AG09319 (cell line): Measurements from ENCODE around the gene FAM187B.

Source experiments
- DNase-seq: peaks from one replicate; pipeline ENCODE4 v3.0.0-alpha.2; 2010; ENCODE audit warnings: low read depth; ENCODE audit errors: extremely low read depth
- CTCF ChIP-seq: IDR thresholded peaks from 2 replicates; pipeline ENCODE4 v1.5.1; 2011; ENCODE audit warnings: low read depth, mild to moderate bottlenecking, inconsistent platforms, low read length, moderate library complexity

FAM187B gene

GRCh38 chr19:35217649-35217990 lies 10.9 kb downstream of the FAM187B start:
- DNase-seq = no peak
- no peak for TF ChIP-seq CTCF

GRCh38 chr19:35216833-35217648 lies 11.5 kb downstream of the FAM187B start:
- no peak for DNase-seq
- TF ChIP-seq CTCF = no peak

GRCh38 chr19:35216016-35216832 lies 12.3 kb downstream of the FAM187B start:
- no peak for DNase-seq

GRCh38 chr19:35214766-35215422 lies 13.6 kb downstream of the FAM187B start:
- no peak for TF ChIP-seq CTCF
- no peak for DNase-seq

More at GRCh38 chr19:35216016-35216832, 12.3 kb downstream of the FAM187B start:
- no peak for TF ChIP-seq CTCF

GRCh38 chr19:35213663-35214632 lies 14.6 kb downstream of the FAM187B start:
- TF ChIP-seq CTCF = no peak
- DNase-seq = no peak

GRCh38 chr19:35212241-35212640 lies 16.3 kb downstream of the FAM187B start:
- no peak for DNase-seq
- no peak for TF ChIP-seq CTCF
